C4-2B (cell line): ENCODE measurements around the gene SPTSSB.

ENCODE experiments used
- H3K27ac ChIP-seq: fragments of 450-650 bp; 2 replicates; pipeline ENCODE4 v1.5.1; 2017
- ZFX ChIP-seq: fragments of 450-650 bp; IDR thresholded peaks from 2 replicates; pipeline ENCODE4 v1.6.1; 2017
- TF ChIP-seq, protein P1 (sequence below): fragments of 450-650 bp; conservative IDR thresholded peaks from 2 replicates; pipeline ENCODE4 v1.5.1; 2017; ENCODE audit warnings: mild to moderate bottlenecking

SPTSSB gene

DNA sequence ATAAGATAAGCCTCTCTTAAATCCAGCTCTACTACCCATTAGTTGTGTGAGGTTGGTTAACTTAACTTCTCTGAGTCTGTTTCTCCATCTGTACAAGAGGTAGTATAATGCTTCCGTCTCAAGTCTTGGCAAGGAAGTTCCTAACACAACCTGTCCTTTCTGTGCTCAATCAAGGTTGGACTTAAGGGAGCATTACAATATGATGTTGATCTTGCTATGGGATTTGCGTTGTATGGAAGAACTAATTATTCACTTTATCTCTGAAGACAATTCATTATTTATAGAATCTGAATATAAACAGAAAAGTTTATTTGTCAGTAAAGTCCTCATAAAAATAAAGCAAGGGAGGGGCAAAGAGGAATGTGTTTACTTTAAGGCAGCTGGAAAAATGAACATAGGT lies 18.9 kb upstream of the SPTSSB start:
- TF ChIP-seq ZFX, result no peak
- TF ChIP-seq, protein P1, sequence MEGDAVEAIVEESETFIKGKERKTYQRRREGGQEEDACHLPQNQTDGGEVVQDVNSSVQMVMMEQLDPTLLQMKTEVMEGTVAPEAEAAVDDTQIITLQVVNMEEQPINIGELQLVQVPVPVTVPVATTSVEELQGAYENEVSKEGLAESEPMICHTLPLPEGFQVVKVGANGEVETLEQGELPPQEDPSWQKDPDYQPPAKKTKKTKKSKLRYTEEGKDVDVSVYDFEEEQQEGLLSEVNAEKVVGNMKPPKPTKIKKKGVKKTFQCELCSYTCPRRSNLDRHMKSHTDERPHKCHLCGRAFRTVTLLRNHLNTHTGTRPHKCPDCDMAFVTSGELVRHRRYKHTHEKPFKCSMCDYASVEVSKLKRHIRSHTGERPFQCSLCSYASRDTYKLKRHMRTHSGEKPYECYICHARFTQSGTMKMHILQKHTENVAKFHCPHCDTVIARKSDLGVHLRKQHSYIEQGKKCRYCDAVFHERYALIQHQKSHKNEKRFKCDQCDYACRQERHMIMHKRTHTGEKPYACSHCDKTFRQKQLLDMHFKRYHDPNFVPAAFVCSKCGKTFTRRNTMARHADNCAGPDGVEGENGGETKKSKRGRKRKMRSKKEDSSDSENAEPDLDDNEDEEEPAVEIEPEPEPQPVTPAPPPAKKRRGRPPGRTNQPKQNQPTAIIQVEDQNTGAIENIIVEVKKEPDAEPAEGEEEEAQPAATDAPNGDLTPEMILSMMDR, result no peak
- H3K27ac ChIP-seq, result no peak overlapping the region

DNA sequence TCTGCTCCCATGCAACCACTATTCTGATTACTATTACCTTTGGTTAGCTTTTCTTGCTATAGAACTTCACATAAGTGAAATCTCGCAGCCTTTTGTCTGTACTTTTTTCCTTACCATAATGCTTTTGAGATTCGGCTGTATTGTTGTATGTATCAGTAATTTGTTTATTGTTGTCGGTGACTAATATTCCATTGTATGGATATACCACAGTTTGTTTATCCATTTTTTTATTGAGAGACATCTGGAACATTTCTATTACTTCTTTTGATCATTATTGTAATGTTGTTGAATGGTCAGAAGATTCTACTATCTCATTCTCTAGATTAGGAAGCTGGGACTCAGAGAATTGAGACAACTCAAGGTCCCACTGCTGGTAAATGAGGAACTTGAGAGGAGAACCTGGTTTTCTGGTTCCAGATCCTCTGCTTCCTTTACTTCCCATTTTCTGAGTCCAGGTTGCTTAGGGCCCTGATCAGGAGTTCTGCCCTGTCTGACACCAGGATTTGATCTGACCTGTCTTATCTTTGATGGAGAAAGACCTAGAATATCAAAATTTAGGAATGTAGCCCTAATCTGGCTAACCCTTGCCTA lies 18.2 kb upstream of the SPTSSB start:
- H3K27ac ChIP-seq, result no peak overlapping the region; the same call in 1 of the 2 replicates

DNA sequence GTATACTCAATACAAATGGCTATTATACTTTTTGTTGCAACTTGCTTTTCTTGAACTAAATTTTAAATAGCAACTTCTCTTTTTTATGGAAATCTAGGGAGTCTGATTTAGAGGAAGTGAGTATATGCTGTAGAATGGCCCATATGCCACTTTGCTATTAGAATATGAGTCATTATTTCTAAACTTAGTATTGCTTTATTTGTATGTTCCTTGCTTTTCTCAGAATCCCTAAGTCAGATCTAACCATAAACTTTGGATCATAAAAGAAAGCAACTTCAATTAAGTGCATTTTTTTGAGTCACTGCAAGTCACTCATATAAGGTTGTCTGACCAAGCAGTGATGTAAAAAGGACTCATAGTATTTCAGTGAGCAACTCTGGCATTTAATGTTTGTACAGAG lies 17.5 kb upstream of the SPTSSB start:
- H3K27ac ChIP-seq, result no peak overlapping the region
- TF ChIP-seq, protein P1, result no peak
- no peak for TF ChIP-seq ZFX

More for the DNA sequence above, 18.2 kb upstream of the SPTSSB start:
- TF ChIP-seq, protein P1, result no peak
- no peak for TF ChIP-seq ZFX

DNA sequence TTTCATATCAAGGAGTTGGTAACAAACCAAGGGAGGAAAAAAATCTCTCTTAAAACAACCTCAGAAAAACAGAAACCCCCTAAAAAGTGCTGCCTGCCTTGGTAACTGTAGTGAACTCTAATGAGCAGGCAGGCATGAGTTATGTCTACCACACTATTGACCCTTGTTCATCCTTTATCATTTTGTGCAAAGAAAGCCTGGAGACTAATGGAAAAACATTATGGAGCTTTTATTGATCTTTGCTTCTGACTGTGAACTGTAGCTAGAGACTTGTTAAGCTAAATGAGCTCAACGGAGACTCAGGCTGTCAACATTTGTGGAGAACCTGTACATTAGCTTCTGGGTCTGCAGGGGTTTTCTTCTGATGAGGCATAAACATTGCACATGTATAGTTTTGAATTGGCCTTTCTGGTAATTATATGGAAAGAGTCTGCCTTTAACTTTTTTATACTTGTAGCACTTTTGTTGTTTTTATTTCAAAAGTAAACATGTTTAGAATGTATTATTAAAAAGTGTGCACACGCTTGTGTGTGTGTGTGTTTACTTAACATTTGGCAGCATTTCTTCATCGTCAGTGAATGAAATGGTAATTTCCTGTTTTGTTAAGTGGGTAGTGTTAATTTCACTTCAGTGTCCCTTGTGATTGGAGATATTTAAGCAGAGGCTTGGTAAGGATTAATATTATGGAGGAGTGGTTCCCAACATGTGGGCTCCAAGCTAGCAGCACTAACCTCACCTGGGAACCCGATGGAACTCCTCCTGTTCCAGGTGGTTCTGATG lies 15.9 kb upstream of the SPTSSB start:
- no peak overlapping the region for H3K27ac ChIP-seq
- no peak for TF ChIP-seq ZFX
- TF ChIP-seq, protein P1, result no peak

DNA sequence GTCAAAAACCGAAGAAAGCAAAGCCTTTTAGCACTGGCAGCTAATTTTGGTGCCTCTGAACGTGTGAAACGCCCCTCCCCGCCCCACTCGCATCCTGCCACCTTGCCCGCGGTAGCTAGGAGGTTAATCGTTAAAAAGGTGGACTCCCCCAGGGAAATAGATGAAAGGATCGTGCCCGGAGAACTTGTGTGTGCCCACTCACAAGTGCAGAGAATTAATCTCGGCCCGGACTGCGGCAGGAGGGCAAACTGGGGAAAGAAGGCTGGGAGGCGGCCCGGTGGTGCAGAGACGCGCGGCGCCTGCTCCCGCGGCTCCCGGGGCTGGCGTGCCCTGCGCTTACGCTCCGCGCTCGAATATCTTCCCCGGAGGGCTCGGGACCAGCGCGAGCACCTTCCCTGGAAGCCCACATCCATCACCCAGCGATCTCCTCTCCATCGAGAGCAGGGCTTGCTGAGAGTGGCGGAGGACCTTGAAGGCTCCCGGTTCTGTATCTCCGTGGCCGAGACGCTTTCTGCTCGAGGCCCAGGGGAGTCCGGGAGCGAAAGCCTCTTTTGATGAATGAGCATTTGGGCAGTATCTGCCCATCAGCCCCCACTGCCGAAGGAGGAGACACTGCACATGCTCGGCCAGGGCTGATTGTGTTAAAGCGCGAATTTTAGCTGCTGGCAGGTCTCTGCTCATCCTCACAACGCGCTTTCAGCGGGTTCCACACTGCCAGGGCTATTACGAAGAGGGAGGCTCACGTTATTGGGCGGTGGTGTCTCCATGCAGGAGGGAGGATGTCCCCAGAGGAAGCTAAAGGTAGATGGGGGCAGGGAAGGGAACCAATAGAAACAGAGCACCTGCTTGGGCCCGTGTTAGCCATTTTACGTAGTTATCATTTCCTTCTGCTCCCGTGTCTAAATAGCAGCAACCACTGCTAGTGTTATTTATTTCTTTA lies 1.3 kb upstream of the SPTSSB start:
- no peak overlapping the region for H3K27ac ChIP-seq

DNA sequence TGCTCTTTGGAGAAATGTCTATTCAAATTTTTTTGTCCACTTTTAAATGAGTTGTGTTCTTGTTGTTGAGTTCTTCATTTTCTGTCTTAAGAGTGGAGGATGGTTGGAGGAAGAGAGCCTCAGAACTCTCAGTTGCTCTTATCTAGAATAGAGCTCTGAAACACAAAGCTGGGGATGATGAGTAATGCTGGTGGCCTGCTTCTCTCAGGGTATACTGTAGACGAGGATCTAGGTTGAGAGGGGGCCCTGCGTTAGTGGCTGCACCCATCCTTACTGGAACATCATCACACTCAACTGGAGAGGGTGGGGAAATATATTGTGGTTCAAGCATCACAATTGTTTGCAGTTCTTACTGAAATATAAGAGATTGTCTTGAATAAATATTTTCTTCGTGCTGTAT lies 1.8 kb downstream of the SPTSSB start:
- no peak overlapping the region for H3K27ac ChIP-seq
- TF ChIP-seq, protein P1, result no peak
- no peak for TF ChIP-seq ZFX

More for the DNA sequence above, 1.3 kb upstream of the SPTSSB start:
- TF ChIP-seq ZFX, result no peak
- TF ChIP-seq, protein P1, result no peak
